Transverse colon (tissue), 4 donors: ENCODE data around the gene GDF7.

Experiments used
- EP300 ChIP-seq: sonication (generic); formaldehyde crosslinking; IDR thresholded peaks from one replicate; pipeline ENCODE4 v1.6.1; 2017; ENCODE audit warnings: antibody characterized with exemption, low read depth
- POLR2A ChIP-seq: fragments of 450-650 bp; IDR thresholded peaks from one replicate; pipeline ENCODE4 v1.6.1; 2016; ENCODE audit warnings: antibody characterized with exemption, mild to moderate bottlenecking, moderate library complexity
- POLR2AphosphoS5 ChIP-seq, 3 donors: sonication (generic); formaldehyde crosslinking; IDR thresholded peaks; one replicate each; pipeline ENCODE4 v1.6.1; 2016; ENCODE audit warnings: antibody characterized with exemption in 3 of 3
- TF ChIP-seq, protein P1 (sequence below), 5 experiments: fragments of 200-600 bp in 3 of 5; fragments of 450-650 bp in 2 of 5; sonication (generic) in 3 of 5; IDR thresholded peaks; 1 replicate in 2 of 5; 2 replicates in 3 of 5; pipeline ENCODE4 v1.5.1; 2016 to 2017; ENCODE audit warnings: antibody characterized with exemption in 5 of 5, inconsistent platforms in 3 of 5, mild to moderate bottlenecking in 2 of 5, moderate library complexity in 1 of 5

DNA sequence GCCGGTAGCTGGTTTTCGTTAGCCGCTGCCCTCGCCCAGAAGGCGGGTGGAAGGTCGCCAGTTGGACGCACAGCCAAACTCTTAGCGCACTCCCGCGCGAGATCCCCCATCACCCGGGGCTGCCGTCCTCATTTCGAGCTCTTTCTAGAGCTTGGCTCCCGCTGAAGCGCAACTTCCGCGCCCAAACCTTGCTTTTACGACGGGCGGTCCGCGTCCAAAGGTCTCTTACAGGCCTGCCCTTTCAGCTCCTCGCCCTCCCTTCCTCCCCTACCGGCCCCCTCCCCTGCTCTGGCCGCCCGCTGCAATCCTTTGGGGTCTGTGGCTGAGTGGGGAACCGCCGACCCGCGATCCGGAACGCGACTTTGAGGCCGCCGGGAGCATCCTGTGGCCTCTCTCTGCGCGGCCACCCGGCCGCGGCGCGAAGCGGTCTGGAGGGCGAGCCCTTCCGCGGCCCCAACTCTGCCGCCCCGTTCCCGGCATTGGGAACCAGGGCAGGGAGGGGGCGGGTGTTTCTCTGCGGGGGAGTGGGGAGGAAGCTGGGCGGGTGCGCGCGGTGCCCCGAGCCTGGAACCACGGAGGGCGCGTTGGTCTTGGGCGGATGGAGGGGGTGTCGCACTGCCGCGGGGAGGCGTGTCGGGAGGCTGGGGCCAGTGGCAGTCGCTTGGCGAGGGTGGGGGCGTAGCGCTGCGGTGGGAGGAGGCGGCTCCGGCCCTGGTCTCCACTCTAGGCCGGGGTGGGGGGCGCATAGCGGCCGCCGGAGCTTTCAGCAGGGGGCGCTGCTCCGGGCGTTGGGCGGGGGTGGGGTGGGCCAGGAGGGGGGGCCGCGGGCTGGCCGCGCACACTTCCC, at the start of gene GDF7:
- TF ChIP-seq POLR2AphosphoS5 (IDR thresholded peaks at IDR 0.05) (no peak), POLR2A (no peak), EP300 (no peak)
- TF ChIP-seq, protein P1, sequence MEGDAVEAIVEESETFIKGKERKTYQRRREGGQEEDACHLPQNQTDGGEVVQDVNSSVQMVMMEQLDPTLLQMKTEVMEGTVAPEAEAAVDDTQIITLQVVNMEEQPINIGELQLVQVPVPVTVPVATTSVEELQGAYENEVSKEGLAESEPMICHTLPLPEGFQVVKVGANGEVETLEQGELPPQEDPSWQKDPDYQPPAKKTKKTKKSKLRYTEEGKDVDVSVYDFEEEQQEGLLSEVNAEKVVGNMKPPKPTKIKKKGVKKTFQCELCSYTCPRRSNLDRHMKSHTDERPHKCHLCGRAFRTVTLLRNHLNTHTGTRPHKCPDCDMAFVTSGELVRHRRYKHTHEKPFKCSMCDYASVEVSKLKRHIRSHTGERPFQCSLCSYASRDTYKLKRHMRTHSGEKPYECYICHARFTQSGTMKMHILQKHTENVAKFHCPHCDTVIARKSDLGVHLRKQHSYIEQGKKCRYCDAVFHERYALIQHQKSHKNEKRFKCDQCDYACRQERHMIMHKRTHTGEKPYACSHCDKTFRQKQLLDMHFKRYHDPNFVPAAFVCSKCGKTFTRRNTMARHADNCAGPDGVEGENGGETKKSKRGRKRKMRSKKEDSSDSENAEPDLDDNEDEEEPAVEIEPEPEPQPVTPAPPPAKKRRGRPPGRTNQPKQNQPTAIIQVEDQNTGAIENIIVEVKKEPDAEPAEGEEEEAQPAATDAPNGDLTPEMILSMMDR (IDR thresholded peaks at IDR 0.05): peak in 1 of 5 experiments; percentile 9
